SK-N-SH (cell line): ENCODE measurements around the gene IFT122. TPM values are rescaled to one million over a fixed set of nuclear protein-coding genes. Genes with fewer than 3 reads are reported as not detected.

Experiments
- CTCF ChIA-PET: fragments of 300-600, 350-600 bp; formaldehyde crosslinking; extraction: SDS; loops from one replicate; lab custom pipeline; 2021; lab: Yijun Ruan, JAX
- POLR2A ChIA-PET: fragments of 350-600 bp; sonication (Branson Sonifier 250); formaldehyde crosslinking; extraction: SDS; loops from one replicate; lab custom pipeline; 2020; ENCODE audit warnings: antibody characterized with exemption, inconsistent platforms; lab: Yijun Ruan, JAX
- DNase-seq: peaks from one replicate; pipeline ENCODE4 v3.0.0; 2012
- H2AFZ ChIP-seq: fragments of 200-600 bp; sonication (generic); 2 replicates; pipeline ENCODE4 v1.8.1; 2016; ENCODE audit warnings: antibody characterized with exemption, mild to moderate bottlenecking, low read depth
- H3F3A ChIP-seq: fragments of 200-600 bp; sonication (generic); replicated peaks from 2 replicates; pipeline ENCODE3; 2016; ENCODE audit warnings: antibody characterized with exemption, mild to moderate bottlenecking; ENCODE audit not compliant: insufficient read depth
- H3K27ac ChIP-seq, 2 experiments: fragments of 200-500 bp in 1 of 2; fragments of 200-600 bp in 1 of 2; sonication (Bioruptor generic) in 1 of 2; sonication (generic), shearing (Covaris generic) in 1 of 2; 2 replicates each; pipeline versions ENCODE4 v1.5.1 to v1.6.1; 2014 to 2016; ENCODE audit warnings: low read depth in 2 of 2, inconsistent platforms in 1 of 2, low read length in 1 of 2, mild to moderate bottlenecking in 1 of 2, mixed read lengths in 1 of 2
- H3K27me3 ChIP-seq: fragments of 200-600 bp; sonication (generic), shearing (Covaris generic); 2 replicates; pipeline ENCODE4 v1.6.1; 2016; ENCODE audit warnings: mixed run types; ENCODE audit not compliant: insufficient read depth
- H3K36me3 ChIP-seq, 2 experiments: fragments of 200-500 bp in 1 of 2; fragments of 200-600 bp in 1 of 2; sonication (Bioruptor generic) in 1 of 2; sonication (generic) in 1 of 2; replicated peaks in 1 of 2; 2 replicates each; pipeline versions ENCODE3 to v1.5.1; 2014 to 2016; ENCODE audit warnings: low read length in 1 of 2, mild to moderate bottlenecking in 1 of 2; ENCODE audit not compliant: insufficient read depth in 2 of 2, control insufficient read depth in 1 of 2
- H3K4me1 ChIP-seq, 2 experiments: fragments of 200-500 bp in 1 of 2; fragments of 200-600 bp in 1 of 2; sonication (Bioruptor generic) in 1 of 2; sonication (generic), shearing (Covaris generic) in 1 of 2; 2 replicates each; pipeline versions ENCODE4 v1.5.1 to v1.6.1; 2014 to 2016; ENCODE audit warnings: low read depth in 1 of 2, low read length in 1 of 2, mixed run types in 1 of 2; ENCODE audit not compliant: insufficient read depth in 2 of 2, control insufficient read depth in 1 of 2
- H3K4me2 ChIP-seq: fragments of 200-600 bp; sonication (generic), shearing (Covaris generic); 2 replicates; pipeline ENCODE4 v1.6.1; 2017; ENCODE audit warnings: mixed run types
- H3K4me3 ChIP-seq, 2 experiments: fragments of 200-500 bp in 1 of 2; fragments of 200-600 bp in 1 of 2; sonication (Bioruptor generic) in 1 of 2; sonication (generic), shearing (Covaris generic) in 1 of 2; 2 replicates each; pipeline versions ENCODE4 v1.5.1 to v1.8.1; 2014 to 2016; ENCODE audit warnings: low read depth in 2 of 2, inconsistent platforms in 1 of 2, low read length in 1 of 2, mild to moderate bottlenecking in 1 of 2, mixed read lengths in 1 of 2, moderate library complexity in 1 of 2
- H3K79me2 ChIP-seq: fragments of 200-600 bp; sonication (generic); 2 replicates; pipeline ENCODE4 v1.8.1; 2017; ENCODE audit warnings: mild to moderate bottlenecking; ENCODE audit not compliant: insufficient read depth
- H3K9ac ChIP-seq: fragments of 200-600 bp; sonication (generic); 2 replicates; pipeline ENCODE4 v1.6.1; 2017; ENCODE audit warnings: mixed run types
- H3K9me2 ChIP-seq: fragments of 200-600 bp; sonication (generic); 2 replicates; pipeline ENCODE4 v1.6.1; 2017; ENCODE audit warnings: mixed run types
- H3K9me3 ChIP-seq: fragments of 200-600 bp; sonication (generic); 2 replicates; pipeline ENCODE4 v1.6.1; 2017; ENCODE audit warnings: mixed run types, mild to moderate bottlenecking, moderate library complexity
- H4K20me1 ChIP-seq: fragments of 200-600 bp; sonication (generic); 2 replicates; pipeline ENCODE4 v1.6.1; 2017; ENCODE audit warnings: mild to moderate bottlenecking, mixed run types; ENCODE audit not compliant: insufficient read depth
- CHD2 ChIP-seq: fragments of 150-350 bp; IDR thresholded peaks from 2 replicates; pipeline ENCODE4 v1.6.1; 2018; ENCODE audit warnings: low read length; ENCODE audit not compliant: partially characterized antibody
- CTCF ChIP-seq: fragments of 200-600 bp; sonication (generic); IDR thresholded peaks from 2 replicates; pipeline ENCODE4 v1.6.1; 2017; ENCODE audit warnings: antibody characterized with exemption, mild to moderate bottlenecking, moderate library complexity
- ELF1 ChIP-seq: IDR thresholded peaks from 2 replicates; pipeline ENCODE4 v1.4.0; 2012
- FOXM1 ChIP-seq: IDR thresholded peaks from 2 replicates; pipeline ENCODE4 v1.4.0; 2012; ENCODE audit warnings: low read depth, mild to moderate bottlenecking
- GABPA ChIP-seq: IDR thresholded peaks from 2 replicates; pipeline ENCODE4 v1.4.0; 2012; ENCODE audit warnings: low read depth, mild to moderate bottlenecking
- GATA2 ChIP-seq: sonication (generic); formaldehyde crosslinking; IDR thresholded peaks from 2 replicates; pipeline ENCODE4 v1.5.0; 2020; ENCODE audit warnings: mild to moderate bottlenecking, missing genetic modification reagents
- IRF3 ChIP-seq: fragments of 150-350 bp; IDR thresholded peaks from 2 replicates; pipeline ENCODE4 v1.6.1; 2016; ENCODE audit warnings: mild to moderate bottlenecking, low read depth, low read length
- JUND ChIP-seq: IDR thresholded peaks from 2 replicates; pipeline ENCODE4 v1.4.0; 2012
- POLR2AphosphoS5 ChIP-seq: IDR thresholded peaks from 2 replicates; pipeline ENCODE4 v1.6.1; 2012; ENCODE audit warnings: low read depth, low read length
- RAD21 ChIP-seq: IDR thresholded peaks from 2 replicates; pipeline ENCODE4 v1.6.1; 2012; ENCODE audit warnings: mild to moderate bottlenecking, low read length
- REST ChIP-seq: IDR thresholded peaks from 2 replicates; pipeline ENCODE4 v1.6.1; 2012; ENCODE audit warnings: mild to moderate bottlenecking, low read depth, low read length, moderate library complexity
- RXRA ChIP-seq: IDR thresholded peaks from 2 replicates; pipeline ENCODE4 v1.4.0; 2012; ENCODE audit warnings: low read depth, mild to moderate bottlenecking, borderline replicate concordance
- SIN3A ChIP-seq: IDR thresholded peaks from 2 replicates; pipeline ENCODE4 v1.6.1; 2012; ENCODE audit warnings: low read depth, mild to moderate bottlenecking, low read length, moderate library complexity, borderline replicate concordance
- SMC3 ChIP-seq: IDR thresholded peaks from 2 replicates; pipeline ENCODE4 v1.6.1; 2012; ENCODE audit warnings: low read depth, low read length, improper control_type of control experiment
- TAF1 ChIP-seq: IDR thresholded peaks from 2 replicates; pipeline ENCODE4 v1.6.1; 2012; ENCODE audit warnings: low read depth, mild to moderate bottlenecking, low read length, moderate library complexity, borderline replicate concordance
- TCF12 ChIP-seq: IDR thresholded peaks from 2 replicates; pipeline ENCODE4 v1.4.0; 2012
- TEAD4 ChIP-seq: IDR thresholded peaks from 2 replicates; pipeline ENCODE4 v1.4.0; 2012; ENCODE audit warnings: mild to moderate bottlenecking, borderline replicate concordance; ENCODE audit not compliant: insufficient read depth
- USF2 ChIP-seq: fragments of 150-350 bp; IDR thresholded peaks from 2 replicates; pipeline ENCODE4 v1.6.1; 2017; ENCODE audit warnings: antibody characterized with exemption, low read length, low read depth, borderline replicate concordance
- WGBS: methylation state at CpG from one replicate; pipeline ENCODE4 v1.1.6; 2017; ENCODE audit warnings: low lambda C conversion rate; 5-methylcytosine and 5-hydroxymethylcytosine counted together
- polyA plus RNA-seq, 3 experiments: library from polyadenylated mRNA; depleted of rRNA; stranded (reverse); fragments of >200 nt; gene quantifications; 2 replicates each; pipeline ENCODE4 v1.2.3, GENCODE V29; 2012

Gene IFT122
- polyA plus RNA-seq, 1 of the 3 experiments (the other 2 are of a cell fraction): 20.1 TPM

- no peak for TF ChIP-seq SIN3A
- TF ChIP-seq, all 33 proteins: peak for 0
Measured at GRCh38 chr3:129460155-129460554, 20.1 kb downstream of the IFT122 start (continued).

- no peaks in the 10 kb centered on the region for H3K27me3 ChIP-seq
- TF ChIP-seq TEAD4 (no peak), CTCF (no peak), JUND (no peak), CHD2 (no peak), ELF1 (no peak), FOXM1 (no peak), SMC3 (no peak), RAD21 (no peak), REST (no peak)
- no peak for DNase-seq
- H3K9me3 ChIP-seq: no peaks in the 10 kb centered on the region
- no peaks in the 10 kb centered on the region for H3K4me1 ChIP-seq
- CTCF ChIA-PET: no interaction called here
- H3K9me2 ChIP-seq: no peaks in the 10 kb centered on the region
- H3K79me2 ChIP-seq: no peaks in the 10 kb centered on the region
- H3K4me3 ChIP-seq: no peak overlapping the region
- H2AFZ ChIP-seq: no peak overlapping the region
- 91% methylated on average over 2 of the region's 2 CpGs for WGBS
- peaks cover 9 to 16% of the 10 kb centered on the region in 2 experiments for H3K36me3 ChIP-seq
- H3F3A ChIP-seq: no peaks in the 10 kb centered on the region
- H3K27ac ChIP-seq: no peak overlapping the region
- H4K20me1 ChIP-seq: no peaks in the 10 kb centered on the region
- H3K9ac ChIP-seq: no peak overlapping the region
- H3K4me2 ChIP-seq: no peak overlapping the region
- POLR2A ChIA-PET: no interaction called here
Measured at GRCh38 chr3:129460572-129460971, 20.5 kb downstream of the IFT122 start.

- Histone ChIP-seq H3K9me2 (no peaks in the 10 kb centered on the region), H3K36me3 (peaks cover 9 to 16% of the 10 kb centered on the region in 2 experiments), H3K4me3 (no peak overlapping the region), H3K27me3 (no peaks in the 10 kb centered on the region), H3K27ac (no peak overlapping the region), H3F3A (no peaks in the 10 kb centered on the region), H2AFZ (no peak overlapping the region), H3K9me3 (no peaks in the 10 kb centered on the region), H3K79me2 (no peaks in the 10 kb centered on the region), H3K4me2 (no peak overlapping the region), H4K20me1 (no peaks in the 10 kb centered on the region), H3K4me1 (no peaks in the 10 kb centered on the region), H3K9ac (no peak overlapping the region)
- DNase-seq: no peak
- ChIA-PET POLR2A (no interaction called here), CTCF (no interaction called here)
- TF ChIP-seq GATA2 (CRISPR knock-in tag) (no peak), POLR2AphosphoS5 (no peak), RXRA (no peak), TAF1 (no peak), IRF3 (no peak), USF2 (no peak), JUND (no peak), GABPA (no peak), TCF12 (no peak)
- WGBS: 50% methylated on average over 1 of the region's 1 CpG
Measured at GRCh38 chr3:129461022-129461421, 21.0 kb downstream of the IFT122 start.
